WTC11 (cell line): ENCODE measurements around the gene ANK2. TPM values are rescaled to one million over a fixed set of nuclear protein-coding genes. Genes with fewer than 3 reads are reported as not detected.
A peak's percentile ranks its signal among the peaks of the same experiment; 100 is the strongest.
"Not testable (repeated sequence)": the region's sequence is repeated elsewhere in the genome, so short reads cannot be mapped to it uniquely, and the experiment has no call there.

Experiments used
- ATAC-seq: fragments of 200-7000 bp; cut with Tn5 transposase; 2 replicates; pipeline ENCODE4 v1.10.0; 2021; ENCODE audit warnings: mild to moderate bottlenecking, moderate library complexity
- CTCF ChIA-PET: fragments of 300-600 bp; sonication (Branson Sonifier 250); formaldehyde crosslinking; loops from one replicate; lab custom pipeline; 2021; ENCODE audit warnings: antibody characterized with exemption; lab: Charles Lee
- POLR2A ChIA-PET: fragments of 350-600 bp; sonication (Branson Sonifier 250); formaldehyde crosslinking; loops from one replicate; lab custom pipeline; 2021; ENCODE audit warnings: antibody characterized with exemption; lab: Charles Lee
- DNase-seq: peaks from one replicate; pipeline ENCODE4 v3.0.0; 2021; ENCODE audit warnings: low spot score
- H3K27ac Mint-ChIP-seq: 2 replicates; pipeline ENCODE4 v1.8.0; 2021; ENCODE audit warnings: mixed read lengths
- H3K27me3 Mint-ChIP-seq: 2 replicates; pipeline ENCODE4 v1.8.0; 2021; ENCODE audit warnings: low read depth, mild to moderate bottlenecking, moderate library complexity, mixed read lengths
- H3K36me3 Mint-ChIP-seq: 2 replicates; pipeline ENCODE4 v1.8.0; 2021; ENCODE audit warnings: mixed read lengths
- H3K4me1 Mint-ChIP-seq: 2 replicates; pipeline ENCODE4 v1.8.0; 2022; ENCODE audit warnings: mixed read lengths
- H3K4me3 Mint-ChIP-seq: 2 replicates; pipeline ENCODE4 v1.8.0; 2021; ENCODE audit warnings: mild to moderate bottlenecking, moderate library complexity, mixed read lengths
- H3K9me3 Mint-ChIP-seq: 2 replicates; pipeline ENCODE4 v1.8.0; 2021; ENCODE audit warnings: mixed read lengths
- SMAD3 ChIP-seq: sonication (generic); formaldehyde crosslinking; IDR thresholded peaks from 2 replicates; pipeline ENCODE4 v1.8.0; 2022; ENCODE audit warnings: missing genetic modification reagents, mild to moderate bottlenecking, borderline replicate concordance
- SMAD4 ChIP-seq: sonication (generic); formaldehyde crosslinking; IDR thresholded peaks from 2 replicates; pipeline ENCODE4 v1.8.0; 2022; ENCODE audit warnings: mild to moderate bottlenecking, missing genetic modification reagents
- ZNF138 ChIP-seq: sonication (generic); formaldehyde crosslinking; conservative IDR thresholded peaks from 2 replicates; pipeline ENCODE4 v1.8.1; 2022; ENCODE audit warnings: mild to moderate bottlenecking, moderate library complexity, missing genetic modification reagents
- ZNF416 ChIP-seq: fragments of 250-450 bp; sonication (Bioruptor Pico); IDR thresholded peaks from 2 replicates; pipeline ENCODE4 v1.9.0; 2021; ENCODE audit warnings: mild to moderate bottlenecking, inconsistent platforms
- total RNA-seq: library from RNA; stranded (reverse); gene quantifications from 3 replicates; pipeline ENCODE4 v1.2.3, GENCODE V29; 2021
- TF ChIP-seq, protein P1 (sequence below): sonication (generic); formaldehyde crosslinking; IDR thresholded peaks from 2 replicates; pipeline ENCODE4 v1.8.1; 2022; ENCODE audit warnings: missing genetic modification reagents, borderline replicate concordance
- TF ChIP-seq, protein P2 (sequence below): sonication (generic); formaldehyde crosslinking; IDR thresholded peaks from 2 replicates; pipeline ENCODE4 v1.8.0; 2023; ENCODE audit warnings: missing genetic modification reagents
- TF ChIP-seq, protein P3 (sequence below): sonication (generic); formaldehyde crosslinking; IDR thresholded peaks from 2 replicates; pipeline ENCODE4 v1.8.0; 2023; ENCODE audit warnings: missing genetic modification reagents, mild to moderate bottlenecking, borderline replicate concordance
- TF ChIP-seq, protein P4 (sequence below): fragments of 250-450 bp; sonication (Bioruptor Pico); IDR thresholded peaks from 2 replicates; pipeline ENCODE4 v1.9.0; 2021; ENCODE audit warnings: mild to moderate bottlenecking
- TF ChIP-seq, protein P5 (sequence below): fragments of 250-450 bp; sonication (Bioruptor Pico); conservative IDR thresholded peaks from 2 replicates; pipeline ENCODE4 v1.9.0; 2021; ENCODE audit warnings: mild to moderate bottlenecking
- TF ChIP-seq, protein P6 (sequence below): fragments of 250-450 bp; sonication (Bioruptor Pico); IDR thresholded peaks from 2 replicates; pipeline ENCODE4 v1.9.0; 2021; ENCODE audit warnings: mild to moderate bottlenecking, borderline replicate concordance

ANK2 gene
- total RNA-seq, 1 experiment from 2014 or later = 27.9 TPM

DNA sequence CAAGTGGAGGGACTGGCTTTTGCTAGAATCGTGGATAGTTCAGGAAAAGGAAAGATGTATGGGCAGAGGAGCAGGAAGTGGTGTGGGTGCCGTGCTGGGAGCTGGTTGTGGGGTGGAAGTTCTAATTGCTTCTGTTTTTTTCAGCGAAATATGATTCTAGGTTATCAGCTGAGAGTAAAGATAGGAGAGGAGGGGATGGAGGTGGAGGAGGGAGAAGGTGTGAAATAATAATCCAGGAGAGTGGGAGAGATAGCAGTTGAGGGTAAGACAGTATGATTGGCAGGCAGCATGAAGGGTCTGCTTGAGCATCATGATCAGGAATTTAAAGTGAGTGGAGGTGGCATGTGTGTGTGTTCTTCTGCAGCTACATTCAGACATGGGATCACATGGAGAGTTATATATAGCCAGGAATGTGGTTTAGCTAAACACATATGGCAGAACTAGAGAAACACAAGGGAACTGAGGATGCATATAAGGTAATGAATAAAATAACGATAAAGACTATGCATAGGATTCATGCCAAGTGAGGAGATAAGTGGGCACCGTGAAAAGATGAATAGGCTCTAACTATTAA lies 133.7 kb downstream of the ANK2 start:
- ChIA-PET POLR2A (interaction anchor here (0.6 kb wide), 1 partner anchor 32 kb away, joined by 4 read pairs; no protein-coding TSS in a partner anchor), CTCF (no interaction called here)
- H3K27ac Mint-ChIP-seq = no peak overlapping the region
- peaks cover 3% of the 10 kb centered on the region; the same call in 1 of the 2 replicates for H3K9me3 Mint-ChIP-seq
- no peak overlapping the region for H3K4me3 Mint-ChIP-seq
- ATAC-seq (no peak), DNase-seq (no peak)
- H3K27me3 Mint-ChIP-seq = no peaks in the 10 kb centered on the region
- peaks cover 6% of the 10 kb centered on the region; the same call in 1 of the 2 replicates for H3K36me3 Mint-ChIP-seq
- peaks cover 15% of the 10 kb centered on the region for H3K4me1 Mint-ChIP-seq
- TF ChIP-seq ZNF138 (CRISPR knock-in tag) (no peak), SMAD4 (CRISPR knock-in tag) (no peak), SMAD3 (no peak)

DNA sequence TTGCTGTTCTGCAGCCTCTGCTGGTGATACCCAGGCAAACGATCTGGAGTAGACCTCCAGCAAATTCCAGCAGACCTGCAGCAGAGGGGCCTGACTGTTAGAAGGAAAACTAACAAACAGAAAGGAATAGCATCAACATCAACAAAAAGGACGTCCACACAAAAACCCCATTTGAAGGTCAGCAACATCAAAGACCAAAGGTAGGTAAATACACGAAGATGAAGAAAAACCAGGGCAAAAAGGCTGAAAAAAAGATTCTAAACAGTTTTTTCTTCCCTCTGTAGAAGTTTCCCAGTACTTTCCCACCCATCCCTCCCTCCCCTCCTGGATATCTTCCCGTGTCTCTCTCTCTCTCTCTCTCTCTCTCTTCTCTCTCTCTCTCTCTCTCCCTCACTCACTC lies 136.8 kb downstream of the ANK2 start:
- CTCF ChIA-PET, ATAC-seq, DNase-seq, H3K27me3 Mint-ChIP-seq, H3K9me3 Mint-ChIP-seq, POLR2A ChIA-PET, H3K36me3 Mint-ChIP-seq, H3K4me3 Mint-ChIP-seq: not testable (repeated sequence)
- Mint-ChIP-seq H3K27ac (peak overlapping the region; percentile 77), H3K4me1 (peaks cover 26% of the 10 kb centered on the region)

DNA sequence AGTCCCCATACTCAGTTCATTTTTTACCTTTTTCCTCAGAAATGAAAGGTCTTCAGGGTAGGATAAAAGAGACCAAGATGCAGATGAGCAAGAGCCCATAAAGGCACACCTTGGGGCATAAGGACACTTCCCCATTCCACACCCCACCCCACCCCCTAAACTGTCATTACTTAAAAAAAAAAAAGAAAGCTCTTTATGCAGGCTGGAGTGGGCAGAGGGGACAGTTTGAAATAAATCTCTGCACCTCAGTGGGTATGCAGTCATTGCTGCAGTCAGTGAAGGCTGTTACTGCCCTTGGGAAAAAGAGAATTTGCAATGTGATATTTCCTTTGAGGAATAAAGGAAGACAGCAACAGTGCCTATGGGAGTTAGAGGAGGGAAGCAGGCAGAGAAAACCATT lies 137.5 kb downstream of the ANK2 start:
- H3K27me3 Mint-ChIP-seq = no peaks in the 10 kb centered on the region
- ATAC-seq (no peak), DNase-seq (no peak)
- peaks cover 6% of the 10 kb centered on the region; the same call in 1 of the 2 replicates for H3K36me3 Mint-ChIP-seq
- 0 out of 2 replicates have a peak overlapping the region, but pooled peaks have one; percentile 48 for H3K27ac Mint-ChIP-seq
- POLR2A ChIA-PET = interaction anchor here (0.6 kb wide), 1 partner anchor 10 kb away, joined by 3 read pairs; no protein-coding TSS in a partner anchor
- peaks cover 26% of the 10 kb centered on the region for H3K4me1 Mint-ChIP-seq
- H3K9me3 Mint-ChIP-seq = peaks cover 3% of the 10 kb centered on the region; the same call in 1 of the 2 replicates
- H3K4me3 Mint-ChIP-seq = no peak overlapping the region
- TF ChIP-seq, protein P1, sequence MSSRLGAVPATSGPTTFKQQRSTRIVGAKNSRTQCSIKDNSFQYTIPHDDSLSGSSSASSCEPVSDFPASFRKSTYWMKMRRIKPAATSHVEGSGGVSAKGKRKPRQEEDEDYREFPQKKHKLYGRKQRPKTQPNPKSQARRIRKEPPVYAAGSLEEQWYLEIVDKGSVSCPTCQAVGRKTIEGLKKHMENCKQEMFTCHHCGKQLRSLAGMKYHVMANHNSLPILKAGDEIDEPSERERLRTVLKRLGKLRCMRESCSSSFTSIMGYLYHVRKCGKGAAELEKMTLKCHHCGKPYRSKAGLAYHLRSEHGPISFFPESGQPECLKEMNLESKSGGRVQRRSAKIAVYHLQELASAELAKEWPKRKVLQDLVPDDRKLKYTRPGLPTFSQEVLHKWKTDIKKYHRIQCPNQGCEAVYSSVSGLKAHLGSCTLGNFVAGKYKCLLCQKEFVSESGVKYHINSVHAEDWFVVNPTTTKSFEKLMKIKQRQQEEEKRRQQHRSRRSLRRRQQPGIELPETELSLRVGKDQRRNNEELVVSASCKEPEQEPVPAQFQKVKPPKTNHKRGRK (CRISPR knock-in tag) = no peak
- TF ChIP-seq, protein P2, sequence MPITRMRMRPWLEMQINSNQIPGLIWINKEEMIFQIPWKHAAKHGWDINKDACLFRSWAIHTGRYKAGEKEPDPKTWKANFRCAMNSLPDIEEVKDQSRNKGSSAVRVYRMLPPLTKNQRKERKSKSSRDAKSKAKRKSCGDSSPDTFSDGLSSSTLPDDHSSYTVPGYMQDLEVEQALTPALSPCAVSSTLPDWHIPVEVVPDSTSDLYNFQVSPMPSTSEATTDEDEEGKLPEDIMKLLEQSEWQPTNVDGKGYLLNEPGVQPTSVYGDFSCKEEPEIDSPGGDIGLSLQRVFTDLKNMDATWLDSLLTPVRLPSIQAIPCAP = no peak
- TF ChIP-seq, protein P3, sequence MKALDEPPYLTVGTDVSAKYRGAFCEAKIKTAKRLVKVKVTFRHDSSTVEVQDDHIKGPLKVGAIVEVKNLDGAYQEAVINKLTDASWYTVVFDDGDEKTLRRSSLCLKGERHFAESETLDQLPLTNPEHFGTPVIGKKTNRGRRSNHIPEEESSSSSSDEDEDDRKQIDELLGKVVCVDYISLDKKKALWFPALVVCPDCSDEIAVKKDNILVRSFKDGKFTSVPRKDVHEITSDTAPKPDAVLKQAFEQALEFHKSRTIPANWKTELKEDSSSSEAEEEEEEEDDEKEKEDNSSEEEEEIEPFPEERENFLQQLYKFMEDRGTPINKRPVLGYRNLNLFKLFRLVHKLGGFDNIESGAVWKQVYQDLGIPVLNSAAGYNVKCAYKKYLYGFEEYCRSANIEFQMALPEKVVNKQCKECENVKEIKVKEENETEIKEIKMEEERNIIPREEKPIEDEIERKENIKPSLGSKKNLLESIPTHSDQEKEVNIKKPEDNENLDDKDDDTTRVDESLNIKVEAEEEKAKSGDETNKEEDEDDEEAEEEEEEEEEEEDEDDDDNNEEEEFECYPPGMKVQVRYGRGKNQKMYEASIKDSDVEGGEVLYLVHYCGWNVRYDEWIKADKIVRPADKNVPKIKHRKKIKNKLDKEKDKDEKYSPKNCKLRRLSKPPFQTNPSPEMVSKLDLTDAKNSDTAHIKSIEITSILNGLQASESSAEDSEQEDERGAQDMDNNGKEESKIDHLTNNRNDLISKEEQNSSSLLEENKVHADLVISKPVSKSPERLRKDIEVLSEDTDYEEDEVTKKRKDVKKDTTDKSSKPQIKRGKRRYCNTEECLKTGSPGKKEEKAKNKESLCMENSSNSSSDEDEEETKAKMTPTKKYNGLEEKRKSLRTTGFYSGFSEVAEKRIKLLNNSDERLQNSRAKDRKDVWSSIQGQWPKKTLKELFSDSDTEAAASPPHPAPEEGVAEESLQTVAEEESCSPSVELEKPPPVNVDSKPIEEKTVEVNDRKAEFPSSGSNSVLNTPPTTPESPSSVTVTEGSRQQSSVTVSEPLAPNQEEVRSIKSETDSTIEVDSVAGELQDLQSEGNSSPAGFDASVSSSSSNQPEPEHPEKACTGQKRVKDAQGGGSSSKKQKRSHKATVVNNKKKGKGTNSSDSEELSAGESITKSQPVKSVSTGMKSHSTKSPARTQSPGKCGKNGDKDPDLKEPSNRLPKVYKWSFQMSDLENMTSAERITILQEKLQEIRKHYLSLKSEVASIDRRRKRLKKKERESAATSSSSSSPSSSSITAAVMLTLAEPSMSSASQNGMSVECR = no peak
- TF ChIP-seq, all 79 proteins: peak for 0
- CTCF ChIA-PET = interaction anchor here (0.6 kb wide), 2 partner anchors 13 to 199 kb away, joined by 3 read pairs; no protein-coding TSS in a partner anchor

DNA sequence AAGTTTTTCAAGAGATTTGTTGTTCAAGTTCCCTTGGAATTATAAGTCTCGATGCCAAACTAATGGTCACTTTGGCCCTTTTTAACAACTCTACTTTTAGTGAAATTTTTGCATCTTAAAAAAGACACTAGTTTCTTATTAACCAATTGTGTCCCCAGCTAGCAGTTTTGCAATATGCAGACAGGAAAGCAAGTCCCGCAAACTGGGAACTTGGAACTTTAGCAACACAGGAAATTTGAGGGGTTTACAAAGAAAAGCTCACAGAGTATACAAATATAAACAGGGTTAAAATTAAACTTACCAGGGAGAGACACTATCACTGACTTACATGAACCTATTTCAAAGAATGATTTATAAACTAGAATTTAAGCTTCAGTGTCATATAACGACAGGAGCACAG lies 137.9 kb downstream of the ANK2 start:
- CTCF ChIA-PET = interaction anchor here (0.6 kb wide), 2 partner anchors 13 to 199 kb away, joined by 3 read pairs; no protein-coding TSS in a partner anchor
- TF ChIP-seq, protein P4, sequence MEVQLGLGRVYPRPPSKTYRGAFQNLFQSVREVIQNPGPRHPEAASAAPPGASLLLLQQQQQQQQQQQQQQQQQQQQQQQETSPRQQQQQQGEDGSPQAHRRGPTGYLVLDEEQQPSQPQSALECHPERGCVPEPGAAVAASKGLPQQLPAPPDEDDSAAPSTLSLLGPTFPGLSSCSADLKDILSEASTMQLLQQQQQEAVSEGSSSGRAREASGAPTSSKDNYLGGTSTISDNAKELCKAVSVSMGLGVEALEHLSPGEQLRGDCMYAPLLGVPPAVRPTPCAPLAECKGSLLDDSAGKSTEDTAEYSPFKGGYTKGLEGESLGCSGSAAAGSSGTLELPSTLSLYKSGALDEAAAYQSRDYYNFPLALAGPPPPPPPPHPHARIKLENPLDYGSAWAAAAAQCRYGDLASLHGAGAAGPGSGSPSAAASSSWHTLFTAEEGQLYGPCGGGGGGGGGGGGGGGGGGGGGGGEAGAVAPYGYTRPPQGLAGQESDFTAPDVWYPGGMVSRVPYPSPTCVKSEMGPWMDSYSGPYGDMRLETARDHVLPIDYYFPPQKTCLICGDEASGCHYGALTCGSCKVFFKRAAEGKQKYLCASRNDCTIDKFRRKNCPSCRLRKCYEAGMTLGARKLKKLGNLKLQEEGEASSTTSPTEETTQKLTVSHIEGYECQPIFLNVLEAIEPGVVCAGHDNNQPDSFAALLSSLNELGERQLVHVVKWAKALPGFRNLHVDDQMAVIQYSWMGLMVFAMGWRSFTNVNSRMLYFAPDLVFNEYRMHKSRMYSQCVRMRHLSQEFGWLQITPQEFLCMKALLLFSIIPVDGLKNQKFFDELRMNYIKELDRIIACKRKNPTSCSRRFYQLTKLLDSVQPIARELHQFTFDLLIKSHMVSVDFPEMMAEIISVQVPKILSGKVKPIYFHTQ (CRISPR knock-in tag) = no peak
- TF ChIP-seq ZNF416 (CRISPR knock-in tag) = no peak
- TF ChIP-seq, protein P5, sequence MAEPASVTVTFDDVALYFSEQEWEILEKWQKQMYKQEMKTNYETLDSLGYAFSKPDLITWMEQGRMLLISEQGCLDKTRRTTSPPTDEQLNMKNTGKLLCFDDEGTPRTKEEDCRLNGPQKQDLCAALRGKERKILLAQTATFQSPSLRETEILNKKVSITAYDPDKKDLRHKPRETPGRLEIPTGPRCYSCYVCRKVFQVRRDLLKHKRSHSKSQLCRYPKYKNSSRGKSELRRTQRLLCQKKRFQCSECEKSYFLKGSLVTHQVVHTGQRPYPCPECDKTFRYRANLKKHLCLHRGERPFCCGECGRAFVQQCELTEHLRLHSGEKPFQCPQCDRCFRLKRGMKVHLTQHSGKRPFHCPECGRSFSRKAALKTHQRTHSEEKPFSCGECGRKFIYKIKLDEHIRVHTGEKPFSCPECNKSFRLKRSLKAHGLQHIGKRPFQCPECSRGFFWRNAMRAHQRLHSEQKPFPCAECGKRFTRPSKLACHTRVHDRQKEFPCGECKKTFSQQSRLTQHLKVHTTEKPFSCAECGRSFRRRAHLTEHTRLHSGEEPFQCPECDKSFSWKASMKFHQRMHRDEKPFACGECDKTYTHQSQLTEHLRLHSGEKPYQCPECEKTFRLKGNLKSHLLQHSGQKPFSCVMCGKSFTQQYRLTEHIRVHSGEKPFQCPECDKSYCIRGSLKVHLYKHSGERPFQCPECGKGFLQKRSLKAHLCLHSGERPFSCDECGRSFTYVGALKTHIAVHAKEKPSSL (CRISPR knock-in tag) = no peak
- TF ChIP-seq, protein P6, sequence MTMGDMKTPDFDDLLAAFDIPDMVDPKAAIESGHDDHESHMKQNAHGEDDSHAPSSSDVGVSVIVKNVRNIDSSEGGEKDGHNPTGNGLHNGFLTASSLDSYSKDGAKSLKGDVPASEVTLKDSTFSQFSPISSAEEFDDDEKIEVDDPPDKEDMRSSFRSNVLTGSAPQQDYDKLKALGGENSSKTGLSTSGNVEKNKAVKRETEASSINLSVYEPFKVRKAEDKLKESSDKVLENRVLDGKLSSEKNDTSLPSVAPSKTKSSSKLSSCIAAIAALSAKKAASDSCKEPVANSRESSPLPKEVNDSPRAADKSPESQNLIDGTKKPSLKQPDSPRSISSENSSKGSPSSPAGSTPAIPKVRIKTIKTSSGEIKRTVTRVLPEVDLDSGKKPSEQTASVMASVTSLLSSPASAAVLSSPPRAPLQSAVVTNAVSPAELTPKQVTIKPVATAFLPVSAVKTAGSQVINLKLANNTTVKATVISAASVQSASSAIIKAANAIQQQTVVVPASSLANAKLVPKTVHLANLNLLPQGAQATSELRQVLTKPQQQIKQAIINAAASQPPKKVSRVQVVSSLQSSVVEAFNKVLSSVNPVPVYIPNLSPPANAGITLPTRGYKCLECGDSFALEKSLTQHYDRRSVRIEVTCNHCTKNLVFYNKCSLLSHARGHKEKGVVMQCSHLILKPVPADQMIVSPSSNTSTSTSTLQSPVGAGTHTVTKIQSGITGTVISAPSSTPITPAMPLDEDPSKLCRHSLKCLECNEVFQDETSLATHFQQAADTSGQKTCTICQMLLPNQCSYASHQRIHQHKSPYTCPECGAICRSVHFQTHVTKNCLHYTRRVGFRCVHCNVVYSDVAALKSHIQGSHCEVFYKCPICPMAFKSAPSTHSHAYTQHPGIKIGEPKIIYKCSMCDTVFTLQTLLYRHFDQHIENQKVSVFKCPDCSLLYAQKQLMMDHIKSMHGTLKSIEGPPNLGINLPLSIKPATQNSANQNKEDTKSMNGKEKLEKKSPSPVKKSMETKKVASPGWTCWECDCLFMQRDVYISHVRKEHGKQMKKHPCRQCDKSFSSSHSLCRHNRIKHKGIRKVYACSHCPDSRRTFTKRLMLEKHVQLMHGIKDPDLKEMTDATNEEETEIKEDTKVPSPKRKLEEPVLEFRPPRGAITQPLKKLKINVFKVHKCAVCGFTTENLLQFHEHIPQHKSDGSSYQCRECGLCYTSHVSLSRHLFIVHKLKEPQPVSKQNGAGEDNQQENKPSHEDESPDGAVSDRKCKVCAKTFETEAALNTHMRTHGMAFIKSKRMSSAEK (CRISPR knock-in tag) = no peak

More for the DNA sequence above, 137.9 kb downstream of the ANK2 start:
- H3K27ac Mint-ChIP-seq = no peak overlapping the region
- peaks cover 6% of the 10 kb centered on the region; the same call in 1 of the 2 replicates for H3K36me3 Mint-ChIP-seq
- DNase-seq = no peak
- peaks cover 3% of the 10 kb centered on the region; the same call in 1 of the 2 replicates for H3K9me3 Mint-ChIP-seq
- H3K27me3 Mint-ChIP-seq = no peaks in the 10 kb centered on the region
- POLR2A ChIA-PET = interaction anchor here (0.6 kb wide), 1 partner anchor 9 kb away, joined by 3 read pairs; no protein-coding TSS in a partner anchor
- H3K4me1 Mint-ChIP-seq = peaks cover 26% of the 10 kb centered on the region
- no peak for ATAC-seq
- H3K4me3 Mint-ChIP-seq = no peak overlapping the region
